ENCODE results near the gene FOXB1.

The FOXB1 gene

DNA sequence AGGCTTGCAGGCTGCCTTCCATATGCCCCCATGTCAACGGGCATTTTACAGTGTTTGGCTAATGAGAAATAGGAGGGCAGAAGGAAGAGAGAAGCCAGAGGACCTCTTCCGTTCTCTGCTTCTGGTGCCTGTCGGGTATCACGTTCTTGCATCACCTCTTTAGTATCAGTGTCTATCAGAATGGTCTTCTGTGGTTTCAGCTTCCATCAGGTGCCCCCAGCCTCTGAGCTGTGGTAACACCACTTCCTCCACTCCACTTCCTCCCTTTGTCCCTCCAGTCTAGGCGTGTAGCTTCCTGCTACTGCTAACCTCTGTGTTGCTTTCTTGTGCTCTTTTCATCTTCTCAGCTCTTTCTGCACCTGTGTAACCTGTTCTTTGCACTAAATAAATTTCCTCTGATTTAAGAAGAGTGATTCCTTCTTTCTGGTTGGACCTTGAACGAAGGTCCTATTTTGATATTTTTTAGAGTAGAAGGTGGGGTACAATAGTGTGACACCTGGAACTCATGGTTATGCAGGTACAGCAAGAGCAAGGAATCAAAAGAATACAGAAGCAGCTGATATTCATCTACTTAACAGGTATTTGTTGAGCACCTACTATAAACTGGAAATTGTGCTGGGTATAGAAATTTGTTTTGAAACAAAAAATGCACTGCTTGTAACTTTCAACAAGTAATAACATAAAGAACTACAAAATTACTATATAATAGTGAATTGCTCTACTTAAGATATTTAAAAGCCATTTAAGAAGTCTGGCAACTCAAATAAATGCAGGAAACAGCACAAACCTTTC, 27.4 kb upstream of the FOXB1 start:
- peak in 9 of 11 experiments; percentile 28 to 92 (median 80); a peak in 16 of 22 replicates for TF ChIP-seq Cebpa-rat (IDR thresholded peaks at IDR 0.05)

DNA sequence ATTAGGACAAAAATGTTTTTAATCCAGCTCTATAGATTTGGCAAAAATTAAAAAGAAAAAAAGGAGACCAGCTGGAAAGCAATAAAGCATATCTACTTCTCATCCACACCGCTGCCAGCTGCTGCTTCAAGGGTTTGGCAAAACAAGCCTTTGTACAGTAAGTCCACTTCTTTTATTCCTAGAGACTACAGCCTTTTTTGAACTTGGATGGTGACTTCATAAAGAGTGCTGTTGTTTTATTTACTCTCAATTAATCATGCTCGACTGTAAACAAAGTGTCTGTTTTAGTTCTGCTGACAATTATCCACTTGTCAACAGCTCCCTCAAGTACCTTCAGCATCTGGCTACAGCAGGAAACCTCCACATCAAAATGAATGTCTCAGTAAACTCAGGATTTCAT, 12.3 kb upstream of the FOXB1 start:
- peaks cover 48 to 60% (median 53%) of the 10 kb centered on the region in 11 experiments for H3K27me3 ChIP-seq
- H3K27ac ChIP-seq: no peak overlapping the region
- no peaks in the 10 kb centered on the region for H3K36me3 ChIP-seq
- peaks cover 0 to under 1% (median 0%) of the 10 kb centered on the region in 10 experiments; a peak in 3 of 20 replicates for H3K4me1 ChIP-seq
- H3K9ac ChIP-seq: no peak overlapping the region
- peaks cover 0 to 28% (median 16%) of the 10 kb centered on the region in 11 experiments; a peak in 14 of 22 replicates for H4K20me1 ChIP-seq
- no peak for TF ChIP-seq Cebpa-rat (IDR thresholded peaks at IDR 0.05)
- H3K4me3 ChIP-seq: no peak overlapping the region
- no peak overlapping the region for H3K4me2 ChIP-seq
- peaks cover 10 to 30% (median 21%) of the 10 kb centered on the region in 11 experiments; a peak in 21 of 22 replicates for H3K9me3 ChIP-seq (replicated peaks in 1 of 11)

More for the DNA sequence above, 27.4 kb upstream of the FOXB1 start:
- Histone ChIP-seq H3K9ac (peak overlapping the region in 5 of 11 experiments; percentile 30 to 71 (median 56); a peak in 7 of 22 replicates), H3K27me3 (no peaks in the 10 kb centered on the region), H3K36me3 (no peaks in the 10 kb centered on the region), H3K27ac (peak overlapping the region in 9 of 11 experiments; percentile 13 to 86 (median 73); a peak in 17 of 22 replicates), H4K20me1 (no peaks in the 10 kb centered on the region), H3K4me1 (peaks cover 16 to 27% (median 22%) of the 10 kb centered on the region in 10 experiments), H3K4me2 (peak overlapping the region; percentile 58 to 94 (median 84)), H3K4me3 (peak overlapping the region in 5 of 10 experiments; percentile 13 to 28 (median 20); a peak in 5 of 20 replicates), H3K9me3 (replicated peaks in 1 of 11) (peaks cover 4 to 14% (median 5%) of the 10 kb centered on the region in 11 experiments; a peak in 15 of 22 replicates)

DNA sequence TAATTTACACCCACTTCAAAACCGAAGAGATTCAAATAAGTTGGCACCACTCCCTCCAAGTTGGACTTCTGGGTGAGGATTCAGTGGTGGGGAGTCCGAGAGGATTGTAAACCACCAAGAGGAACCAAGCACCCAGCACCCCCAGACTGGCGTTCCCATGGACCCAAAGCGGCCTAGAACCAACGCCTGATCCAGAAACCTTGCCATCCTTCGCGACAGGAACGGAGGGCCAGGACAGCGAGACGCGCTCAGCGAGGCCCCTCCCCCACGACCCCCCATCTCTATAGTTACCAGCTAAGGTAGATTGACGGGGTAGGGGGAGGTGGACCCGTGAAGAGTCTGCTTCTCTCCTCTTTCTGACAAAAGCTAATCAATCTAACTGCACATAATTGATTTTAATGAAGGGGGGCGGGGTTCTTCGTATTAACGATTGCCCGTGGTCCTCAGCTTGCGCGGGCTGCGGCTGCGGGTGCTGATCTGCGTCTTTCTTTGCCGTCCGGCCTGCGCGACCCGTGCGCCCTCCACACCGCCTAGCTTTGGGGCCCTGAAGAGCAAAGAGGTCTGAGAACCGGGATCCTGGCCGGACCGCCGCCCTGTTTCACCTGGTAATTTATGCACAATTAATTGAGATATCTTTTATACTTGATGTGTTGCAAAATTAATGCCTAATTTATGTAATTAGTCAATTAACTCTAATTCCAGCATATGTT, 10.9 kb upstream of the FOXB1 start:
- Histone ChIP-seq H3K36me3 (no peaks in the 10 kb centered on the region), H3K9ac (no peak overlapping the region), H3K27me3 (peaks cover 61 to 73% (median 67%) of the 10 kb centered on the region in 11 experiments), H3K4me1 (peaks cover 0 to 6% (median 4%) of the 10 kb centered on the region in 10 experiments; a peak in 10 of 20 replicates), H4K20me1 (peaks cover 0 to 41% (median 22%) of the 10 kb centered on the region in 11 experiments; a peak in 14 of 22 replicates), H3K27ac (no peak overlapping the region), H3K9me3 (replicated peaks in 1 of 11) (peaks cover 10 to 33% (median 25%) of the 10 kb centered on the region in 11 experiments; a peak in 21 of 22 replicates), H3K4me2 (no peak overlapping the region), H3K4me3 (no peak overlapping the region)
- TF ChIP-seq Cebpa-rat (IDR thresholded peaks at IDR 0.05): no peak

DNA sequence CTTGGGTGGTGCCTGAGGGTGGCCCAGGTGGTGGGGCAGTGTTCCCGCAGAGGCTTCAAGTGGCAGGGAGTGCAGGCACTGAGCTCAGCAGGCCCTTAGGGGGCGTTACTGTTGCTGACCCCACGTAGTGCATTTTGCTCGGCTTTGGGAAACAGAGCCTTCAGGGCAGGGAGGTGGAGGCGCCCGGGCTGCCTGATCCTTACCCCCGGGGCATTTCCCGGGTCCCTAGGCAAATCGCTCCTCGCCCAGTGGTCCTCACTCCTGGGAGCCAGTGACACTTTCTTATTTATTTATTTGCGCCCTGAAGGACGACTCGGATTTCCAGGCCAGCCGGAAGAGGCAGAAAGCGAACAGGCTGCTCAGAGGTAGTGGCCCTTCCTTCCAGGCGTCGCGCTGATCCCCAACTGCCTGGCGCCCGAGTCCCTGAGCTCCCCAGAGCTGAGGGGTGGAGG, 10.1 kb upstream of the FOXB1 start:
- H3K27ac ChIP-seq: no peak overlapping the region
- no peaks in the 10 kb centered on the region for H3K36me3 ChIP-seq
- H3K4me1 ChIP-seq: peaks cover 0 to 6% (median 4%) of the 10 kb centered on the region in 10 experiments; a peak in 10 of 20 replicates
- peaks cover 10 to 33% (median 25%) of the 10 kb centered on the region in 11 experiments; a peak in 21 of 22 replicates for H3K9me3 ChIP-seq (replicated peaks in 1 of 11)
- H3K9ac ChIP-seq: no peak overlapping the region
- TF ChIP-seq Cebpa-rat (IDR thresholded peaks at IDR 0.05): no peak
- H3K27me3 ChIP-seq: peaks cover 69 to 81% (median 75%) of the 10 kb centered on the region in 11 experiments
- peaks cover 0 to 49% (median 27%) of the 10 kb centered on the region in 11 experiments; a peak in 14 of 22 replicates for H4K20me1 ChIP-seq
- H3K4me3 ChIP-seq: no peak overlapping the region
- no peak overlapping the region for H3K4me2 ChIP-seq

DNA sequence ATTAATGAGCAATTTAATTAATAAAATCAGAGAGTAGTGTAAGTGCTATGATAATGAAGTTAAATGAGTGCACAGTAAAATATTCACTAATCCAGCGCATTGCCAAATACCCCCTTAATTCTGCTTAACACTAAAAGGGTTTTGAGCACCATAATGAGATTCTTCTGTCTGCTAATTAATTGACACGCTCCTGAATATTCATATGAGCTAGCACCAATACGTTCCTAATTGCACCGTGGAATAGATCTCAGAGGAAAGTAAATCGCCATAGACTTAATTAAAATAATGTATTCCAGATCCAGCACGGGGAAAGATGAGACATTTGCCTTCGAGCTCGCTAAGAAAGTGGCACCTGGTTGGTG, 9.6 kb upstream of the FOXB1 start:
- Histone ChIP-seq H3K4me3 (no peak overlapping the region), H3K4me1 (peaks cover 0 to 6% (median 4%) of the 10 kb centered on the region in 10 experiments; a peak in 10 of 20 replicates), H3K27me3 (peaks cover 75 to 86% (median 80%) of the 10 kb centered on the region in 11 experiments), H3K9ac (no peak overlapping the region), H3K27ac (no peak overlapping the region), H4K20me1 (peaks cover 0 to 50% (median 30%) of the 10 kb centered on the region in 11 experiments; a peak in 14 of 22 replicates), H3K9me3 (replicated peaks in 1 of 11) (peaks cover 10 to 33% (median 25%) of the 10 kb centered on the region in 11 experiments; a peak in 21 of 22 replicates), H3K36me3 (no peaks in the 10 kb centered on the region), H3K4me2 (no peak overlapping the region)
- TF ChIP-seq Cebpa-rat (IDR thresholded peaks at IDR 0.05): no peak

DNA sequence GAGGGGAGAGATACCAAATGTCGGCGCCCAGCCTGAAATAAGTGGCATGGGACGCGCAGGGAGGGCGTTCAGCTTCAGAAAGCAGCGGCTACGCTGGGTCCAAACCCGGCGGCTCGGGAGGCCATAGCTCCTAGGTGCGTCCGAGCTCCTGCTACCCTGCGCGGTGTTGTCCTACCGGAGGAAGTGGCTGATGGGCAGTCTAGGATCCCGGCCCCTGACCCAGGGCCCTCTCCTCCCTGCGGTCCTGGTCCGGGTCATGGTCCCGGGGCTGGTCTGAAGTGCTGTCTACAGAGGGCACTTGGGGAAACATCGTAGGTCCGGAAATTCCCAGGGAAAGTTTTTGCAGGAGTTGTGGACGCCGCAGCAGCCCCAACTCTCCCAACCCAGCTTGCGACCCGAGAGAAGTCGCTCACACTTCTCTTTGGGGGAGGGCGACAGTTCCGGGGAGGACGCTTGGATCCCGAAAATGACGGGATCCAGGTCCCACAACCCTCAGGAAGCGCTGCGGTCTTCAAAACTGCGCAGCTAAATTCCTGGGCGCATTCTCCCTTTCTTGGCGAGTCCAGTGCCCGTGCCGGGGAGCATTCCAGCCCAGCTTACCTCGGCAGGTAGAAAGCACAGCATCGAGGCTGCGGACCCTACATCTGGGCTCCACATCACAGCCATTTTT, 9.1 kb upstream of the FOXB1 start:
- Histone ChIP-seq H3K36me3 (no peaks in the 10 kb centered on the region), H3K4me1 (peaks cover 0 to 6% (median 4%) of the 10 kb centered on the region in 10 experiments; a peak in 10 of 20 replicates), H3K4me2 (no peak overlapping the region), H3K9me3 (replicated peaks in 1 of 11) (peaks cover 10 to 33% (median 25%) of the 10 kb centered on the region in 11 experiments; a peak in 21 of 22 replicates), H3K27me3 (peaks cover 80 to 92% (median 85%) of the 10 kb centered on the region in 11 experiments), H3K27ac (no peak overlapping the region), H3K9ac (no peak overlapping the region), H3K4me3 (0 out of 20 replicates have a peak overlapping the region, but pooled peaks of 1 of the 10 experiments have one; percentile 11), H4K20me1 (peaks cover 0 to 55% (median 35%) of the 10 kb centered on the region in 11 experiments; a peak in 14 of 22 replicates)
- no peak for TF ChIP-seq Cebpa-rat (IDR thresholded peaks at IDR 0.05)

DNA sequence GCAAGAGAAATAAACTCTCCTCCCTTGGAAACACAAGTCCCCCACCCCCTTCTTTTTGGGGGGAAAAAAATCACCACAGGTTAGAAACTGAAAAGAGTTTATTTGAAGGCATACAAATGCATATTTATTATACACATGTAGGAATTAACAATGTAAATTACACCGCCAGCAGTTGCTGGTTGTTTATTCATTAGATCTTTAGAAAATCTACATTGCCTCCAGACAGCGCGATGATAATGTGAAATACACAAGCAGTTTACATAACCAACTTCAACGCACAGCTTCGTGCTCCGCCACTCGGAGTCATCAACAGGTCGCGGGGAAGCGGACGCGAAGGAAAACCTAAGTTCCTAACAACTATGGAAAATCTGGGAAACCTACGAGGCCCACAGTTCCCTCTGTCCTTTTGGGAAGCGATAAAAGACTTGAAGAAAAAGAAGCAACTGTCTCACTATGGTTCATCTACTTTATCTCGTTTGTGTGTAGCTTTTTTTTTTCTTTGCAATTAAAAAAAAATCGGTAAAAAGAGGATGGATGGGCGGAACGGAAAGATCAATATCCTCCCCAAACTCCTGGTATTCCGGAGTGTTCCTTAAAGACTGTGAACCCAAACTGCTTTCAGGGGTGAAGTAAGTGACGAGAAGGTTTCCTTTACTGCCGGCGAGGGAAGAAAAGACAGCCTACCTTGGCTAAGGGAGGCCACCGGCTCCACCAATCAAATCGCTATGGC, 8.4 kb upstream of the FOXB1 start:
- Histone ChIP-seq H3K27ac (no peak overlapping the region), H4K20me1 (peaks cover 0 to 62% (median 43%) of the 10 kb centered on the region in 11 experiments; a peak in 14 of 22 replicates), H3K4me3 (no peak overlapping the region), H3K36me3 (no peaks in the 10 kb centered on the region), H3K4me1 (peaks cover 0 to 6% (median 4%) of the 10 kb centered on the region in 10 experiments; a peak in 10 of 20 replicates), H3K4me2 (no peak overlapping the region), H3K9ac (no peak overlapping the region), H3K9me3 (replicated peaks in 1 of 11) (peaks cover 10 to 35% (median 25%) of the 10 kb centered on the region in 11 experiments; a peak in 21 of 22 replicates), H3K27me3 (peaks cover 87 to 99% (median 92%) of the 10 kb centered on the region in 11 experiments)
- TF ChIP-seq Cebpa-rat (IDR thresholded peaks at IDR 0.05): no peak

Data from BLaER1 treated with 17β-estradiol and CSF1 and Interleukin-3, amounts not matched to agents 10 nM and 100 nM (cell line).